GM12878 (cell line): ENCODE measurements around the gene PPP1R9B. TPM values are rescaled to one million over a fixed set of nuclear protein-coding genes. Genes with fewer than 3 reads are reported as not detected.

ENCODE experiments used
- ATAC-seq: fragments of 200-7000 bp; cut with Tn5 transposase; 3 replicates; pipeline ENCODE4 v1.9.1; 2020; ENCODE audit warnings: mild to moderate bottlenecking, moderate library complexity
- BruUV-seq: library from RNA; stranded (reverse); fragments of 400-500 nt; replicated peaks from 2 replicates; lab custom pipeline; 2021; lab: Mats Ljungman, UMichigan
- CTCF ChIA-PET: fragments of 300-600 bp; sonication (Branson Sonifier 250); formaldehyde crosslinking; extraction: SDS; loops from one replicate; lab custom pipeline; 2021; ENCODE audit warnings: inconsistent platforms; lab: Yijun Ruan, JAX
- POLR2A ChIA-PET: fragments of 350-600 bp; formaldehyde crosslinking; extraction: SDS; loops from one replicate; lab custom pipeline; 2021; ENCODE audit warnings: inconsistent platforms; lab: Charles Lee
- RAD21 ChIA-PET: fragments of 300-600 bp; sonication (Branson Sonifier 250); formaldehyde crosslinking; loops from one replicate; lab custom pipeline; 2023; ENCODE audit warnings: antibody characterized with exemption; ENCODE audit not compliant: unreplicated experiment; lab: Charles Lee
- SMC1A ChIA-PET: fragments of 300-600 bp; sonication (Branson Sonifier 250); formaldehyde crosslinking; loops from one replicate; lab custom pipeline; 2023; ENCODE audit not compliant: unreplicated experiment, uncharacterized antibody; lab: Charles Lee
- DNase-seq: peaks from one replicate; pipeline ENCODE4 v3.0.0-alpha.2; 2011; ENCODE audit warnings: low read depth, low spot score
- FAIRE-seq: peaks from 3 replicates; lab custom pipeline; 2011; peaks lifted over from hg19 to GRCh38; lab: Jason Lieb, UNC
- H2AFZ ChIP-seq: 2 replicates; pipeline ENCODE4 v1.6.0; 2011; ENCODE audit warnings: low read depth, low read length, control low read depth; ENCODE audit not compliant: control insufficient read depth
- H3K27ac ChIP-seq: 2 replicates; pipeline ENCODE4 v1.5.1; 2011; ENCODE audit warnings: control low read depth; ENCODE audit not compliant: control insufficient read depth, insufficient read depth
- H3K27me3 ChIP-seq, 2 experiments: replicated peaks in 1 of 2; 2 replicates each; pipeline versions ENCODE4 v1.6.0 to v1.6.1; 2011; ENCODE audit warnings: low read length in 1 of 2; ENCODE audit not compliant: control insufficient read depth in 2 of 2, insufficient read depth in 2 of 2
- H3K36me3 ChIP-seq, 2 experiments: 2 replicates each; pipeline ENCODE4 v1.5.1; 2011; ENCODE audit warnings: low read length in 1 of 2; ENCODE audit not compliant: control insufficient read depth in 2 of 2, insufficient read depth in 2 of 2
- H3K4me1 ChIP-seq: 2 replicates; pipeline ENCODE4 v1.6.1; 2011; ENCODE audit warnings: mild to moderate bottlenecking, low read length, moderate library complexity, mixed read lengths; ENCODE audit not compliant: control insufficient read depth, insufficient read depth
- H3K4me2 ChIP-seq: 2 replicates; pipeline ENCODE4 v1.6.0; 2011; ENCODE audit warnings: control low read depth; ENCODE audit not compliant: control insufficient read depth, insufficient read depth
- H3K4me3 ChIP-seq: fragments of 200-600 bp; sonication (generic); 2 replicates; pipeline ENCODE4 v1.5.1; 2016
- H3K79me2 ChIP-seq: 2 replicates; pipeline ENCODE4 v1.6.0; 2011; ENCODE audit warnings: low read length; ENCODE audit not compliant: control insufficient read depth, insufficient read depth
- H3K9ac ChIP-seq: 2 replicates; pipeline ENCODE4 v1.8.0; 2011; ENCODE audit warnings: low read length, control low read depth, mixed read lengths; ENCODE audit not compliant: control insufficient read depth, insufficient read depth
- H3K9me3 ChIP-seq: replicated peaks from 3 replicates; pipeline ENCODE4 v1.5.1; 2011; ENCODE audit warnings: mild to moderate bottlenecking, low read length; ENCODE audit not compliant: control insufficient read depth, insufficient read depth
- H4K20me1 ChIP-seq: 2 replicates; pipeline ENCODE4 v1.6.0; 2011; ENCODE audit not compliant: control insufficient read depth, insufficient read depth
- ATF7 ChIP-seq: fragments of 450-650 bp; IDR thresholded peaks from 2 replicates; pipeline ENCODE4 v1.6.1; 2016; ENCODE audit warnings: low read depth, mild to moderate bottlenecking
- CBFB ChIP-seq: IDR thresholded peaks from 2 replicates; pipeline ENCODE4 v1.6.1; 2016; ENCODE audit warnings: antibody characterized with exemption, low read depth
- HDAC6 ChIP-seq: fragments of 200-600 bp; sonication (generic); IDR thresholded peaks from one replicate; pipeline ENCODE4 v1.8.0; 2017; ENCODE audit warnings: antibody characterized with exemption; ENCODE audit not compliant: unreplicated experiment
- IRF3 ChIP-seq: fragments of 450-650 bp; IDR thresholded peaks from 2 replicates; pipeline ENCODE4 v1.6.1; 2014; ENCODE audit warnings: mild to moderate bottlenecking
- KAT2A ChIP-seq: conservative IDR thresholded peaks from 2 replicates; pipeline ENCODE4 v1.6.1; 2011; ENCODE audit warnings: low read depth, low read length; ENCODE audit not compliant: control insufficient read depth
- NFIC ChIP-seq: IDR thresholded peaks from 2 replicates; pipeline ENCODE4 v1.6.1; 2012; ENCODE audit warnings: low read depth, mild to moderate bottlenecking, inconsistent platforms, low read length, moderate library complexity
- NFXL1 ChIP-seq: fragments of 450-650 bp; IDR thresholded peaks from 2 replicates; pipeline ENCODE4 v1.6.1; 2017; ENCODE audit warnings: antibody characterized with exemption, mild to moderate bottlenecking, borderline replicate concordance
- NFYA ChIP-seq: IDR thresholded peaks from 2 replicates; pipeline ENCODE4 v1.6.1; 2011; ENCODE audit warnings: low read depth, mild to moderate bottlenecking, low read length, improper control_type of control experiment, borderline replicate concordance
- NKRF ChIP-seq: fragments of 450-650 bp; conservative IDR thresholded peaks from 2 replicates; pipeline ENCODE4 v1.6.1; 2017; ENCODE audit warnings: mild to moderate bottlenecking, moderate library complexity
- RBBP5 ChIP-seq: fragments of 200-600 bp; sonication (generic); conservative IDR thresholded peaks from 2 replicates; pipeline ENCODE4 v1.6.1; 2016
- SMAD5 ChIP-seq: IDR thresholded peaks from 2 replicates; pipeline ENCODE4 v1.6.1; 2016; ENCODE audit warnings: antibody characterized with exemption, low read depth
- SREBF1 ChIP-seq: IDR thresholded peaks from 2 replicates; pipeline ENCODE4 v1.6.1; 2012; ENCODE audit warnings: mild to moderate bottlenecking, low read length
- USF1 ChIP-seq: IDR thresholded peaks from 2 replicates; pipeline ENCODE4 v1.6.1; 2011; ENCODE audit warnings: borderline replicate concordance, low read depth, mild to moderate bottlenecking, moderate library complexity, mixed read lengths, low read length; ENCODE audit not compliant: insufficient read depth; ENCODE audit errors: extremely low read length
- ZBTB40 ChIP-seq: fragments of 450-650 bp; IDR thresholded peaks from 2 replicates; pipeline ENCODE4 v1.6.1; 2016; ENCODE audit warnings: mild to moderate bottlenecking, moderate library complexity, borderline replicate concordance
- WGBS: methylation state at CpG from one replicate; pipeline ENCODE4 v1.1.6; 2016; ENCODE audit warnings: low lambda C conversion rate; ENCODE audit not compliant: insufficient replicate concordance, insufficient coverage; ENCODE audit errors: missing lambda C conversion rate; 5-methylcytosine and 5-hydroxymethylcytosine counted together
- in situ Hi-C: fragments of 300-500 bp; cut with MboI; formaldehyde crosslinking; loops from 9 replicates; pipeline ENCODE4 v1.14.3; 2018; ENCODE audit warnings: mixed read lengths
- intact Hi-C: fragments of 100-400 bp; cut with micrococcal nuclease; formaldehyde crosslinking; loops from one replicate; pipeline ENCODE4 v1.14.2; 2022; ENCODE audit not compliant: unreplicated experiment
- polyA plus RNA-seq, 11 experiments: library from polyadenylated mRNA; depleted of rRNA in 4 of 11; unstranded in 6 of 11; stranded (reverse) in 5 of 11; fragments of >200 nt; fragmentation: Nextera tagmentation in 4 of 11; fragmentation: Illumina TruSeq in 1 of 11; extraction: Ambion mirVana in 4 of 11; extraction: Trizol in 1 of 11; gene quantifications; 1 replicate in 1 of 11; 2 replicates in 10 of 11; pipeline versions ENCODE4 v1.2.1 to v1.2.3, GENCODE V29; 2011 to 2016; ENCODE audit warnings: inconsistent platforms in 2 of 11, missing spikeins in 2 of 11, low read depth in 1 of 11
- total RNA-seq, 4 experiments: library from RNA; depleted of rRNA in 3 of 4; stranded (reverse); fragments of >200 nt in 3 of 4; fragmentation: Illumina TruSeq in 1 of 4; extraction: Trizol in 1 of 4; gene quantifications; 2 replicates each; pipeline versions ENCODE4 v1.2.1 to v1.2.3, GENCODE V29; 2013 to 2021

Gene PPP1R9B
- total and polyA plus RNA-seq, 10 of the 15 experiments (the other 5 are each of a cell fraction or from before 2014, with no cell fraction given) = 0.20 to 107 (median 37.5) TPM

GRCh38 chr17:50107790-50108414, 42.6 kb downstream of the PPP1R9B start (continued):
- TF ChIP-seq NFIC = no peak
- no peak for TF ChIP-seq ATF7

- Histone ChIP-seq H3K79me2 (no peaks in the 10 kb centered on the region), H3K4me3 (no peak overlapping the region), H3K36me3 (no peaks in the 10 kb centered on the region; a peak in 2 of 4 replicates), H3K4me1 (no peaks in the 10 kb centered on the region), H3K27ac (no peak overlapping the region), H3K9ac (no peak overlapping the region), H3K9me3 (no peaks in the 10 kb centered on the region), H3K4me2 (no peak overlapping the region), H3K27me3 (no peaks in the 10 kb centered on the region), H2AFZ (no peak overlapping the region), H4K20me1 (no peaks in the 10 kb centered on the region)
- RAD21 ChIA-PET = no interaction called here
- POLR2A ChIA-PET = no interaction called here
- in situ Hi-C loops = no loop called here
- FAIRE-seq (no peak), ATAC-seq (no peak), DNase-seq (no peak)
- intact Hi-C loops = no loop called here
- 50% methylated on average over 13 of the region's 13 CpGs for WGBS
- TF ChIP-seq USF1 (no peak), KAT2A (no peak), CBFB (no peak), NFYA (no peak), NFXL1 (no peak), IRF3 (no peak), RBBP5 (no peak), ZBTB40 (no peak), SMAD5 (no peak), HDAC6 (no peak), SREBF1 (no peak), NKRF (no peak)
- BruUV-seq = no TSS peak
- SMC1A ChIA-PET = no interaction called here
- CTCF ChIA-PET = no interaction called here
Measured at GRCh38 chr17:50106393-50107131, 43.9 kb downstream of the PPP1R9B start.
